GM21526 (cell line): ENCODE results near the gene RSRP1.

Source experiments
- ATAC-seq: cut with Tn5 transposase; IDR thresholded peaks from one replicate; pipeline ENCODE4 v1.9.1; 2021; ENCODE audit warnings: moderate library complexity; ENCODE audit not compliant: unreplicated experiment, low FRiP score

Gene RSRP1

DNA sequence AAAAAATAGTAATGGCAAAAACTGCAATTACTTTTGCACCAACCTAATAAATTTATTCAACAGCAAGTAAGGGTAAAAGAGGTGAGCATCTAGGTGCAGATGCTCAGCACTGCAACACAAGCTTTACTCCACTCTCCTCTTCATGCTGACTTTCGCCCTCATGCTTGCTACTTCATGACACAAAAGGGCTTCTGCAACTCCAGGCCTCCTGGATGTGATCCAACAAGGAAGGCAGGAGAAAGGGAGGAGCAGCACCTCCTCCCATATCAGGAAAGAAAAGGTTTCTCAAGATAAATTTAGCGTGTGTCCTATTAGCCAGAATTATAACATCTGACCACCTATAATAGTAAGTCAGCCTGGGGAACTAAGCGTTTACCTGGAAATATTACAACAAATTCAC lies 26.6 kb downstream of the RSRP1 start:
- no peak for ATAC-seq

DNA sequence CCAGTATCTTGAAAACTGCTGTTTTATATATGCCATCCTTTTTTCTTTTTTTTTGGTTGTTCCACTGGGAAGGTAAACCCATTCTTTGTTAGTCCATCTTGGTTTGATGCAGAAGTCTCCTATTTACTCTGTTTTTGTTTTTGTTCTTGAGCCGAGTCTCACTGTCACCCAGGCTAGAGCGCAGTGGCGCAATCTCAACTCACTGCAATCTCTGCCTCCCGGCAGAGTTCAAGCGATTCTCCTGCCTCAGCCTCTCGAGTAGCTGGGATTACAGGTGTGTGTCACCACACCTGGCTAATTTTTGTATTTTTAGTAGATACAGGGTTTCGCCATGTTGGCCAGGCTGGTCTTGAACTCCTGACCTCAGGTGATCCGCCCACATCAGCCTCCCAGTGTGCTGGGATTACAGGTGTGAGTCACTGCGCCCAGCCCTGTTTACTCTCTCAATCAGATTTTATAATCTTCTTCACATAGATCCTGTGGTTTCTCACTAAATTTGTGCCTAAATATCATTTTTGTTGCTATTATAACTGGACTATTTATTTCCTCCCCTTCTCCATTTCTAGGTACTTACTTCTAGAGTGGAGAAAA lies 27.5 kb downstream of the RSRP1 start:
- ATAC-seq = no peak

GRCh38 chr1:25217598-25218232 lies 29.5 kb downstream of the RSRP1 start:
- no peak for ATAC-seq

DNA sequence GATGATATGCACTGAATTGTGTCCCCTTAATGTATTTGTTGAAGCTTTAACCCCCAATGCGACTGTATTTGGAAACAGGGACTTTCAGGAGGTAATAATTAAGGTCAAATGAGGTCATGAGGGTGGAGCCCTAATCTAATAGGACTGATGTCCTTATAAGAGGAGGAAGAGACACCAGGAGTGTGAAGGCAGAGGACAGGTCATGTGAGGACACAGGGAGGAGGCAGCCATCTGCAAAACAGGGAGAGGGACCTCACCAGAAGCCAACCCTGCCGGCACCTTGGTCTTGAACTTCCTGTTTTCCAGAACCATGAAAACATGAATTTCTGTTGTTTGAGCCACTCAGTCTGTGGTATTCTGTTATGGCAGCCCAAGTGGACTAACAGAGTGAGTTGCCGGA lies 30.2 kb downstream of the RSRP1 start:
- no peak for ATAC-seq

DNA sequence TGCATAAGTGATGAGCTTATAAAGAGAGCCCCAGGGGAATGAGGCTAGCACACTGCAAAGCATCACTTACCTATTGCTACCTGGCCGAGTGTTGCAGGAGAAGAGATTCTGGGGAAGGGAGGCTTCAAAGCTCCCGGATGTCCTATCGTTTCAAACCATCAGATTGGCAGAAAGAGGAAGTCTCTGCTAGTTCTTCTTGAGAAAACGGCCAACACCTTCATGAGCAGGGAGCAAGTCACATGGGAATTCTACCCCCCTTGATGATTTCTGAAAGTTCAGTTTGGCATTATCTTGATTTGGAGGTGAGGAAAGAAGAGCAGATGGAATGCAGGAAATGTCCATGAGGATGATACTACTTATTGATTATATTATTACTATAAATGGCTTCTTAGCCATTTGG lies 31.1 kb downstream of the RSRP1 start:
- no peak for ATAC-seq

DNA sequence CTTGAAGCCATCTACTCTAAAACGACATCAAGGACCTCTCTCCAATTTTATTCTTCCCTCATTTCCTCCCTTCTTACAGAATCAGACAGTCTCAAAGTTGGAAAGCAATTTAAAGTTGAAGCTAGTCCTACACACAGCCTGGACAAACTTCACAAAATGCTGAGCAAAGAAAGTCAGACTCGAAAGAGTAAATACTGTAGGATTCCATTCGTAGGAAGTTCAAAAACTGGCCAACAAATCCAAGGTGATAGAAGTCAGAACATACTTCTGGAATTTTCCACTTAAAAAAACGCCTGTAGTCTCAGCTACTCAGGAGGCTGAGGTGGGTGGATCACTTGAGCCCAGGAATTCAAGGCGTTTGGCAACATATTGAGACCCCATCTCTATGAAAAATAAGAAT lies 34.5 kb downstream of the RSRP1 start:
- ATAC-seq = no peak

DNA sequence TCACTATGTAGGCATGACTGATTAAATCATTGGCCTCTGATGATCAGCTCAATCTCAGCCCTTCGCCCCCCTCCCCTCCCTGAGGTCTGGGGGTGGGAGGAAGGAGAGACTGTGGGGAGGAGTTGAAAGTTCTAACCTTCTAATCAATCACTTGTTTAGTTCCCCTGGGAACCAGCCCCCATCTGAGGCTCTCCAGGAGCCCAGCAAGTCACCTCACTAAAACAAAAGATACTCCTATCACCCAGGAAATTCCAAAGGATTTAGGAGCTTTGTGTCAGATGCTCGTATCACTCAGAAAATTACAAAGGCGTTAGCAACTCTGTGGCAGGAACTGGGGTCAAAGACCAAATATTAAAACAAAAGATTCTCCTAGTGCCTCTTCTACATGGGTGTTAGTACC lies 36.5 kb downstream of the RSRP1 start:
- ATAC-seq = no peak

DNA sequence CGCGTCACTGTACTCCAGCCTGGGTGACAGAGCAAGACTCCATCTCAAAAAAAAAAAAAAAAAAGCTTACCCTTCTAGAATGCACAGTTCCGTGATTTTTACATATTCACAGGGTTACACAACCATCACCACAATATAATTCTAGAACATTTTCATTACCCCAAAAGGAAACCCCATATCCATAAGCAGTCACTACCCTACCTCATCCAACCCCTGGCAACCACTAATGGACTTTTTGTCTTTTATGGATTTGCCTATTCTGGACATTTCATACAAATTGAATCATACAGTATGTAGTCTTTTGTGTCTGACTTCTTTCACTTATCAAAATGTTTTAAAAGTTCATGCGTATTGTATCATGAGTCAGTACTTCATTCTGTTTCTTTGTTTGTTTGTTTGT lies 37.7 kb downstream of the RSRP1 start:
- no peak for ATAC-seq

GRCh38 chr1:25208561-25209222 lies 38.6 kb downstream of the RSRP1 start:
- ATAC-seq = no peak

GRCh38 chr1:25208092-25208491 lies 39.2 kb downstream of the RSRP1 start:
- no peak for ATAC-seq

DNA sequence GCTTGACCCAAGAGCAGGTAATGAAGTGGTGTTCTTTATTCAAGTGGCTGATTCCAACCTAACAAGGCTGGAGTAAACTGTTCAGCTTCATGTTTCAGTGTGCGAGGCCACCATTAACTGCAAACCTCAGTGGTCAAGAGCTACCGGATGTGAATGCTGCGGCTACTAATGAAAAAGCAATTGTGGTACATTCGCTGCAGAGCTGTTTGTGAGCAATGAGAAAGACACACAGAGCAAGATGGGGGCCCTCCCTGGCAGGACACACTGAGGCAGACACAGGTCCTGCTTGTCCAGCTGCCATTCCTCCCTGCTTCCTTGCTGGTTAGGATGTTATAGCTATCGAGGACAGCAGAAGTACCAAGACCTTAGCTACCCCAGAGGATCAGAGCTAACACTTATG lies 41.1 kb downstream of the RSRP1 start:
- ATAC-seq = no peak

GRCh38 chr1:25205786-25206185 lies 41.5 kb downstream of the RSRP1 start:
- ATAC-seq = no peak

DNA sequence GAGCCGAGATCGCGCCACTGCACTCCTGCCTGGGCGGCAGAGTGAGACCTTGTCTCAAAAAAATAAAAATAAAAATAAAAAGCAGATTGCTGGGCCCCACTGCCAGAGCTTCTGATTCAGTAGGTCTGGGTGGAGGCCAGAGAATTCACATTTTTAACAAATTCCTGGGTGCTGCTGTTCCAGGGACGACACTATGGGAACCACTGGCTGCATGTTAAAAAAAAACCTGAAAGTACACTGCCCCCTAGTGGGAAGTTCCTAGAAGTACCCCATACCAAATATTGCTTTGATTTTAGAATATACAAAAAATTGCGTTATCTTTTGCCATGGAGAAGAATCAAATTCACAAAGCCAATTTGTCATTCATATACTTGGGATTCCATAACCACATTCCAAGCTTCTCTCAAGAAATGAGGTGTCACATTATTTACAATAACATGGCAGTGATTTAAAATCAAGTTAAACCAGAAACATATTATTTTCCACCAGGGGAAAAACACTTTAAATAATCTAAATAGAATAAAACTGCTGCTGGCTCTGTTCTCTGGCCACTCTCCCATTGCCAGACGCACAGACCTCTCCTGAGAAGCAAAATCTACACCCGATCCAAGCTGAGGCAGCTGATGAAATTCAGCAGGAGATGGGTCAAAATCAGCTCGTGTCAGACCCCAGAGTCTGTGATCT lies 42.3 kb downstream of the RSRP1 start:
- ATAC-seq = no peak

DNA sequence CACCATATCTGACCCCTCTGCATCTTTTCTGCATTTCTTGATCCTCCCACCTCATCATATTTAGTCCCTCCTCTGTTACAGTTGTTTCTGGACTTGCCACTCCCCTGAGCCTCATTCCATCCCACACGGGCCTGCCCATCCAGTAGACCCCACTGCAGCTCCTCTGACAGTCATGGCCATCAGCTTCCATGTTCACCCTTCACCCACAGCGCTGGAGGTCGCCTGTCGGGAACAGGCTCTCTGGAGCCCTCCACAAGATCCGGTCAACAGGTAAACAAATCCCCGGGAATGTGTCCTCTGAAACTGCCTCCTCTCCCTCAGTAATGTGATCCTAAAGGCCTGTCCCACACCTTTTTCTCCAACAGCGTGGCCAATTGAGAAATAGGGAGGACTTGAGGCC lies 46.2 kb downstream of the RSRP1 start:
- no peak for ATAC-seq

- ATAC-seq = no peak
Measured at GRCh38 chr1:25199819-25200620, 47.2 kb downstream of the RSRP1 start.

GRCh38 chr1:25198663-25199252 lies 48.5 kb downstream of the RSRP1 start:
- no peak for ATAC-seq

- ATAC-seq = no peak
Measured at GRCh38 chr1:25197982-25198662, 49.1 kb downstream of the RSRP1 start.

GRCh38 chr1:25197235-25197975 lies 49.8 kb downstream of the RSRP1 start:
- ATAC-seq = no peak

GRCh38 chr1:25196830-25197229 lies 50.4 kb downstream of the RSRP1 start:
- ATAC-seq = no peak
